ENCODE results near the gene USP35. TPM values are rescaled to one million over a fixed set of nuclear protein-coding genes. Genes with fewer than 3 reads are reported as not detected.
A peak's percentile ranks its signal among the peaks of the same experiment; 100 is the strongest.

Gene USP35
- total RNA-seq, 1 donor from 2014 or later: 10.9 TPM

DNA sequence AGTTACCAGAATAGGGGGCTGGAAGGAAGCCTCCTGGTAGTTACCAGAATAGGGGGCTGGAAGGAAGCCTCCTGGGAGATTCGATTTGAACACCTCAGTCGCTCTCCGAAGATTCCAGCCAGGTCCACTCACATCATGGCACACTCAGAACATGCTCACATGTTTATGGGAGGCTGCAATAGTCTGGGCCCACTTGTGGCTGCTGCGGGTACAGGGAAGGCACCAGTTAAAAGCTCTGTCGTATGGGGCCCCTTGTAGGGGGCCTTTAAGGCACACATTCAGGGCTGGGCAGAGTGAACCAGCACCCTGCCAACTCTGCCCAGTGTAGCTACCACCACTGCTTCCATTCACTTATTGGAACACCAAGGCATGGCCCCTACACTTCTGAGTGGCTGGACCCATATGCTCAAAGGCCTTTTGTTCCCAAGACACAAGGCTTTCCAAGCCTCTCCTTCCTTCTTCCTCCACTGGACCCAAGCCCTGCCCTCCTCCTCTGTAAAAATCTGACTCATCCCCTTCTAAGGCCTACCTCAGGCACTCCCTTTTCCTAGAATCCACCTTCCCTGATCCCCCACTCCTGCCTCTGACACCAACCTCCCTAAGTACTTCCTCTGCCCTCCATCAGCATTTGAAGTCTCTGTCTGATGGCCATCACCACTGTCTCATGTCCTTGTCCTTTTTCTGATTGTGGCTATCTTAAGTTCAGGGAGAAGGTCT lies 28.0 kb downstream of the USP35 start:
- no peak overlapping the region for H3K27ac Mint-ChIP-seq (ENCODE audit: unreplicated experiment)
- no peak for DNase-seq (ENCODE audit: extremely low spot score, unreplicated experiment)
- H3K9me3 Mint-ChIP-seq (ENCODE audit: unreplicated experiment): peaks cover 3% of the 10 kb centered on the region
- H3K36me3 Mint-ChIP-seq (ENCODE audit: unreplicated experiment): peaks cover 28% of the 10 kb centered on the region
- no peaks in the 10 kb centered on the region for H3K27me3 Mint-ChIP-seq (ENCODE audit: unreplicated experiment)
- H3K4me1 Mint-ChIP-seq (ENCODE audit: unreplicated experiment): no peaks in the 10 kb centered on the region
- H3K4me3 Mint-ChIP-seq (ENCODE audit: unreplicated experiment): no peak overlapping the region
- TF ChIP-seq, protein P1, sequence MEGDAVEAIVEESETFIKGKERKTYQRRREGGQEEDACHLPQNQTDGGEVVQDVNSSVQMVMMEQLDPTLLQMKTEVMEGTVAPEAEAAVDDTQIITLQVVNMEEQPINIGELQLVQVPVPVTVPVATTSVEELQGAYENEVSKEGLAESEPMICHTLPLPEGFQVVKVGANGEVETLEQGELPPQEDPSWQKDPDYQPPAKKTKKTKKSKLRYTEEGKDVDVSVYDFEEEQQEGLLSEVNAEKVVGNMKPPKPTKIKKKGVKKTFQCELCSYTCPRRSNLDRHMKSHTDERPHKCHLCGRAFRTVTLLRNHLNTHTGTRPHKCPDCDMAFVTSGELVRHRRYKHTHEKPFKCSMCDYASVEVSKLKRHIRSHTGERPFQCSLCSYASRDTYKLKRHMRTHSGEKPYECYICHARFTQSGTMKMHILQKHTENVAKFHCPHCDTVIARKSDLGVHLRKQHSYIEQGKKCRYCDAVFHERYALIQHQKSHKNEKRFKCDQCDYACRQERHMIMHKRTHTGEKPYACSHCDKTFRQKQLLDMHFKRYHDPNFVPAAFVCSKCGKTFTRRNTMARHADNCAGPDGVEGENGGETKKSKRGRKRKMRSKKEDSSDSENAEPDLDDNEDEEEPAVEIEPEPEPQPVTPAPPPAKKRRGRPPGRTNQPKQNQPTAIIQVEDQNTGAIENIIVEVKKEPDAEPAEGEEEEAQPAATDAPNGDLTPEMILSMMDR (IDR thresholded peaks at IDR 0.05): no peak

DNA sequence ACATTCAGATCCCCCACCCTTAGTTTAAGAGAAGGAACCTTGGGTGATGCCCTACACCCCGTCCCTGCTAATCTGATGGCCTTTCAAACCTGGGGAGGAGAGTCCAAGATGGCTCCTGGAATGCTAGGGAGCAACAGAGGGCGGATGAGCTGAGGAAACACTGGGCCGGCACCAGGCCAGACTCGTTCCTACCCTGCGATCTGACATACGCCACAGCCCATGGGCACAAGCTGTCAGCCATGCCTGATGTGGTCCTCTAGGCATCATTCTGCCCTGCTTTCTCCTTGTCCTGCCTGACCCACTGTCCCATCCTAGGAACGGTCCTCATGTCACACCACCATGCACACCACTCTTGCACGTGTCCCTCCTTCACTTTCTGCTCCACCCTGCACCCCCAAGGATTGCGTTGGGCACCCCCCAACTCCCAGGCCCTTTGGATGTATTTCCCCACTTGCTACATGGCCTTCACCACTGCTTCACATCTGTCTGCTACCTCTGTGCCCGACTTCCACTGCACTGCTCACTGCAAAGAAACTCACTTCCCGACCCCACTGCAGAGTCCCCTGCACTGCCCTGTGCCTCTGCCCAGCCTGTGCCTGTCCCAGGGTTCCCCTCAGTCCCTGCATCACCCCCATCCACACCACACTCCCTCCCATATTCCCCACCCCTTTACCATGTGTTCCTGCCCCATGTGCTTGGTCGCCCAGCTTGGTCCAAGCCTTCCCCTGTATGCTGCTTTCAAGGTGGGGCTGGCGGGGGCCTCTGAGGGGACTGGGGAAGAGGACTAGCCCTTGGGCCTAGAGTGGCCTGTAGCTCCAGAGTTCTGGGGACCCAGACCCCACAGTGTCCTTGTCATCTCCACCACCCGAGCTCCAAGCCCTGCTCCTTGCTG lies 29.2 kb downstream of the USP35 start:
- Mint-ChIP-seq H3K9me3 (ENCODE audit: unreplicated experiment) (no peaks in the 10 kb centered on the region), H3K27ac (ENCODE audit: unreplicated experiment) (no peak overlapping the region), H3K27me3 (ENCODE audit: unreplicated experiment) (no peaks in the 10 kb centered on the region), H3K4me3 (ENCODE audit: unreplicated experiment) (no peak overlapping the region), H3K4me1 (ENCODE audit: unreplicated experiment) (no peaks in the 10 kb centered on the region), H3K36me3 (ENCODE audit: unreplicated experiment) (peaks cover 25% of the 10 kb centered on the region)
- TF ChIP-seq, protein P1 (IDR thresholded peaks at IDR 0.05): no peak
- no peak for DNase-seq (ENCODE audit: extremely low spot score, unreplicated experiment)

DNA sequence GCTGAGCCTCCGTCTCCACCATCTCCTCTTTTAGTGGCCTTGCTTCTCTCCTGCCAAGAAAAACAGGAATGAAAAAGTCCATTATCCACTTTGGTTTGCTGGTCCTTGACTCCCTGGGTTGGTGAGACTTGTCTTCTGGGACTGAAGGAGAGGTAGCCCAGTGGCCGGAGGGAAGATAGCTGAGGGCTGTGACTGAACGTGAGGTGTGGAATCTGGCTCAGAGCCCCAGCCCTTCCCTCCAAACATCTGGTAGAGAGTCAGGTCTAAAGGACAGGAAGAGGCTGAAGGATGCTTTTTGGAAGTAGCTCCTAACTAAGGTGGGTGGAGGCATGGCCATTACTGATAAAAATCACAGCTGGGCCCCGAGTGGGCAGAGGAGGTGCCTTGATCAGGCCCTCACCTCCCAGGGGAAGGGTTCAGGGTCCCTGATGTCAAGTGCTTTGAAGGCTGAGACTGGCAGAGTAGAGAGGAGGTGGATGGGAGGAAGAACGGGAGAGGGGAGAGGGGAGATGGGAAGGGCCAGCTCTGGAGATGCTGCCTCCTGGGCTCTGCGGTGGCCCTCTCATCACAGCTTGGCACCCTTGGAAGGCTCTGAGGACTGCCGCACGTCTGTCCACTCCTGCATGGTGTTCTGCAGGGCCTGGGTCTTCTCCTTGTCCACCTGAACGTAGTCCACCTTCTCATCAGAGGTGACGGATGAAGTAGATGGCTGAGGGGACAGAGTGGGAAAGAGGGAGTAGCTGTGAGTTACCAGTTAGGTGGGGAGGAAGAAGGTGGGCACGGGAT lies 30.2 kb downstream of the USP35 start:
- Mint-ChIP-seq H3K4me1 (ENCODE audit: unreplicated experiment) (no peaks in the 10 kb centered on the region), H3K27ac (ENCODE audit: unreplicated experiment) (peak overlapping the region; percentile 16), H3K36me3 (ENCODE audit: unreplicated experiment) (peaks cover 25% of the 10 kb centered on the region), H3K4me3 (ENCODE audit: unreplicated experiment) (no peak overlapping the region), H3K27me3 (ENCODE audit: unreplicated experiment) (no peaks in the 10 kb centered on the region), H3K9me3 (ENCODE audit: unreplicated experiment) (no peaks in the 10 kb centered on the region)
- DNase-seq (ENCODE audit: extremely low spot score, unreplicated experiment): no peak
- TF ChIP-seq, protein P1 (IDR thresholded peaks at IDR 0.05): no peak

DNA sequence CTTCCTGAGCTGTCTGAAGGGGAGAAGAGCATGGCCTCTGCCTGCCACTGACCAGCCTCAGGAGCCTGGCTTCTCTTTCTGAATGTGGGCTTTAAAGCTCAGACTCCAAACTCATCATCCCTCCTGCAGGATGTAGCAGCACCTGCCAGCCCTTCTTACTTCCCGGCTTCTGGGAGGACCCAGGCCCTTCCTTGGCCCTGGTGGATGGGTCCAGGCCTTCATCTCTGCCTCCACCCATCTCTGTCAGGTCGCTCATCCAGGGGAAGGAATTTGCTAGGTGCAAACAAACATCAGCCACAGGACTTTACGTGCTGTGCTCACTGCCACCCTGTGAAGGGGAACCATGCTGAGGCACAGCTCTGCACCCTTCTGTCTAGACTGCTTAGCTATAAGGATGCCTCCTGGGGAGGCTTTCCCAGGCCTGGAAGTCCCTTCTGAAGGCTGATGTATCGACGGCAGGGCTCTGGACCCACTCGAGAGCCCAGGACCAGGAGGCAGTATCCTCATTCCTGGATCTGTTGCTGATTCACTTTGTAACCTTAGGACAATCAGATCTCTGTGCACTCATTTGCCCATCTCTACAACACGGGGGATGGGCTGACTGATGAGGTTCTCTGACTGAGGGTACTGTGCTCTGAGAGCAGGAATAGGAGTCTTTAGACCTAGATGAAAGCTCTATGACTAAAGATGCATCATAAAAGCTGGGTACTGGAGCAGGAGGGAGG lies 30.9 kb downstream of the USP35 start:
- H3K27ac Mint-ChIP-seq (ENCODE audit: unreplicated experiment): no peak overlapping the region
- DNase-seq (ENCODE audit: extremely low spot score, unreplicated experiment): no peak
- peaks cover 29% of the 10 kb centered on the region for H3K36me3 Mint-ChIP-seq (ENCODE audit: unreplicated experiment)
- TF ChIP-seq, protein P1 (IDR thresholded peaks at IDR 0.05): no peak
- H3K27me3 Mint-ChIP-seq (ENCODE audit: unreplicated experiment): no peaks in the 10 kb centered on the region
- no peaks in the 10 kb centered on the region for H3K4me1 Mint-ChIP-seq (ENCODE audit: unreplicated experiment)
- H3K4me3 Mint-ChIP-seq (ENCODE audit: unreplicated experiment): no peak overlapping the region
- no peaks in the 10 kb centered on the region for H3K9me3 Mint-ChIP-seq (ENCODE audit: unreplicated experiment)

Measured in osteocyte (in vitro differentiated cells).